Endothelial cell of umbilical vein (primary cell): ENCODE data around the gene RBM5. TPM values are rescaled to one million over a fixed set of nuclear protein-coding genes. Genes with fewer than 3 reads are reported as not detected.

Experiments used
- BruUV-seq: library from RNA; stranded (reverse); fragments of 400-500 nt; replicated peaks from 2 replicates; lab custom pipeline; 2021; lab: Mats Ljungman, UMichigan
- CTCF ChIA-PET: fragments of 300-600, 350-600 bp; sonication (Branson Sonifier 250); formaldehyde crosslinking; loops from one replicate; lab custom pipeline; 2021; ENCODE audit warnings: antibody characterized with exemption, inconsistent platforms; lab: Charles Lee
- POLR2A ChIA-PET: fragments of 300-600, 350-600 bp; sonication (Branson Sonifier 250); formaldehyde crosslinking; loops from one replicate; lab custom pipeline; 2021; ENCODE audit warnings: antibody characterized with exemption, inconsistent platforms; lab: Charles Lee
- DNase-seq: peaks from one replicate; pipeline ENCODE4 v3.0.0-alpha.2; 2011; ENCODE audit warnings: low read depth, low spot score
- FAIRE-seq: peaks from 2 replicates; lab custom pipeline; 2011; peaks lifted over from hg19 to GRCh38; lab: Jason Lieb, UNC
- H2AFZ ChIP-seq: 2 replicates; pipeline ENCODE4 v1.6.0; 2012; ENCODE audit warnings: low read depth, low read length, control low read depth, inconsistent platforms
- H3K27ac ChIP-seq: 2 replicates; pipeline ENCODE4 v1.5.1; 2011; ENCODE audit warnings: low read depth, mild to moderate bottlenecking, control low read depth, low read length, moderate library complexity; ENCODE audit not compliant: insufficient read depth
- H3K27me3 ChIP-seq, 2 experiments: 2 replicates each; pipeline versions ENCODE4 v1.6.0 to v1.6.1; 2011; ENCODE audit warnings: low read length in 2 of 2, mixed read lengths in 1 of 2; ENCODE audit not compliant: control insufficient read depth in 2 of 2, insufficient read depth in 2 of 2
- H3K36me3 ChIP-seq, 2 experiments: 2 replicates in 1 of 2; 3 replicates in 1 of 2; pipeline ENCODE4 v1.5.1; 2011; ENCODE audit warnings: low read length in 2 of 2, mild to moderate bottlenecking in 1 of 2, moderate library complexity in 1 of 2; ENCODE audit not compliant: control insufficient read depth in 2 of 2, insufficient read depth in 2 of 2; ENCODE audit errors: extremely low read depth in 1 of 2
- H3K4me1 ChIP-seq: 3 replicates; pipeline ENCODE4 v1.5.1; 2011; ENCODE audit warnings: mild to moderate bottlenecking, low read length; ENCODE audit not compliant: control insufficient read depth, insufficient read depth; ENCODE audit errors: extremely low read depth
- H3K4me2 ChIP-seq: 2 replicates; pipeline ENCODE4 v1.6.1; 2011; ENCODE audit warnings: low read length, control low read depth, mixed read lengths; ENCODE audit not compliant: insufficient read depth
- H3K4me3 ChIP-seq, 3 experiments: fragments of 200-600 bp in 1 of 3; sonication (generic), shearing (Covaris generic) in 1 of 3; replicated peaks in 1 of 3; 2 replicates each; pipeline ENCODE4 v1.5.1; 2011 to 2016; ENCODE audit warnings: control low read depth in 3 of 3, low read length in 3 of 3, mild to moderate bottlenecking in 2 of 3, inconsistent platforms in 1 of 3, low read depth in 1 of 3, moderate library complexity in 1 of 3; ENCODE audit not compliant: insufficient read depth in 1 of 3
- H3K79me2 ChIP-seq: 2 replicates; pipeline ENCODE4 v1.6.0; 2012; ENCODE audit warnings: low read length, inconsistent platforms; ENCODE audit not compliant: control insufficient read depth, insufficient read depth
- H3K9ac ChIP-seq: replicated peaks from 2 replicates; pipeline ENCODE3; 2011; ENCODE audit warnings: low read length, control low read depth; ENCODE audit not compliant: insufficient read depth; ENCODE audit errors: extremely low read depth
- H3K9me1 ChIP-seq: replicated peaks from 3 replicates; pipeline ENCODE4 v1.6.0; 2011; ENCODE audit warnings: mild to moderate bottlenecking, low read length; ENCODE audit not compliant: control insufficient read depth, insufficient read depth; ENCODE audit errors: extremely low read depth
- H3K9me3 ChIP-seq: replicated peaks from 2 replicates; pipeline ENCODE4 v1.5.1; 2012; ENCODE audit warnings: low read length, inconsistent platforms; ENCODE audit not compliant: control insufficient read depth, insufficient read depth
- H4K20me1 ChIP-seq: replicated peaks from 2 replicates; pipeline ENCODE3; 2011; ENCODE audit warnings: mild to moderate bottlenecking, low read length; ENCODE audit not compliant: control insufficient read depth, insufficient read depth; ENCODE audit errors: extremely low read depth
- CTCF ChIP-seq, 2 donors: IDR thresholded peaks; 1 replicate in 1 of 2; 2 replicates in 1 of 2; pipeline ENCODE4 v1.5.1; 2011; ENCODE audit warnings: low read length in 2 of 2, mild to moderate bottlenecking in 2 of 2, moderate library complexity in 2 of 2, control low read depth in 1 of 2, inconsistent platforms in 1 of 2, low read depth in 1 of 2; ENCODE audit not compliant: insufficient read depth in 1 of 2; ENCODE audit errors: extremely low read depth in 1 of 2
- EZH2 ChIP-seq: IDR thresholded peaks from 2 replicates; pipeline ENCODE4 v1.6.1; 2012; ENCODE audit warnings: borderline replicate concordance, low read depth, mild to moderate bottlenecking, moderate library complexity, low read length, inconsistent platforms; ENCODE audit not compliant: severe bottlenecking
- FOS ChIP-seq: IDR thresholded peaks from 2 replicates; pipeline ENCODE4 v1.6.1; 2011; ENCODE audit warnings: mild to moderate bottlenecking, low read length, moderate library complexity, borderline replicate concordance; ENCODE audit not compliant: insufficient read depth
- GATA2 ChIP-seq: IDR thresholded peaks from 2 replicates; pipeline ENCODE4 v1.7.0; 2011; ENCODE audit warnings: low read depth, mild to moderate bottlenecking, moderate library complexity, mixed read lengths, low read length; ENCODE audit not compliant: insufficient read length, insufficient read depth
- JUN ChIP-seq: IDR thresholded peaks from 2 replicates; pipeline ENCODE4 v1.6.1; 2011; ENCODE audit warnings: borderline replicate concordance, low read depth; ENCODE audit not compliant: insufficient read length, insufficient read depth
- MAX ChIP-seq: IDR thresholded peaks from 2 replicates; pipeline ENCODE4 v1.6.1; 2011; ENCODE audit not compliant: insufficient read depth, insufficient read length
- MYC ChIP-seq: IDR thresholded peaks from one replicate; pipeline ENCODE4 v1.6.1; 2011; ENCODE audit warnings: mild to moderate bottlenecking, low read depth, low read length
- POLR2A ChIP-seq: IDR thresholded peaks from 2 replicates; pipeline ENCODE4 v1.6.1; 2012; ENCODE audit warnings: low read depth, mild to moderate bottlenecking, control low read depth, low read length
- POLR2AphosphoS5 ChIP-seq: IDR thresholded peaks from 2 replicates; pipeline ENCODE4 v1.6.1; 2012; ENCODE audit warnings: low read depth, mild to moderate bottlenecking, control low read depth, low read length, moderate library complexity; ENCODE audit not compliant: insufficient read depth
- dilution Hi-C: fragments of 300-500 bp; cut with MboI; formaldehyde crosslinking; loops from one replicate; pipeline ENCODE4 v1.15.0; 2019; ENCODE audit warnings: low sequenced_read_pairs; ENCODE audit not compliant: extremely low pct_ligation_motif_present
- intact Hi-C: fragments of 100-400 bp; cut with micrococcal nuclease; formaldehyde crosslinking; loops from one replicate; pipeline ENCODE4 v1.10.0; 2022
- polyA plus RNA-seq, 4 experiments: library from polyadenylated mRNA; depleted of rRNA in 3 of 4; stranded (reverse) in 3 of 4; unstranded in 1 of 4; fragments of >200 nt; gene quantifications; 2 replicates each; pipeline versions ENCODE4 v1.2.1 to v1.2.3, GENCODE V29; 2011 to 2012; ENCODE audit warnings: missing spikeins in 1 of 4
- total RNA-seq: library from RNA; stranded (reverse); gene quantifications from 2 replicates; pipeline ENCODE4 v1.2.3, GENCODE V29; 2021

RBM5 gene
- total and polyA plus RNA-seq, 2 donors (not counting 3 experiments of a cell fraction or from before 2014, with no cell fraction given): 190 to 218 TPM

- FAIRE-seq (peak; percentile 33), DNase-seq (no peak)
- intact Hi-C loops: no loop called here
- ChIA-PET POLR2A (no interaction called here), CTCF (interaction anchor here (1.4 kb wide), 1 partner anchor 15 kb away, joined by 3 read pairs; no protein-coding TSS in a partner anchor)
- peaks cover 63 to 64% of the 10 kb centered on the region in 2 experiments for H3K36me3 ChIP-seq
- no peaks in the 10 kb centered on the region for H3K27me3 ChIP-seq
- no peak overlapping the region for H3K9ac ChIP-seq
- H3K4me1 ChIP-seq: no peaks in the 10 kb centered on the region
- no peaks in the 10 kb centered on the region for H3K9me3 ChIP-seq
- no TSS peak for BruUV-seq
- H4K20me1 ChIP-seq: peaks cover 8% of the 10 kb centered on the region
- no peak overlapping the region for H2AFZ ChIP-seq
- H3K79me2 ChIP-seq: peaks cover 16% of the 10 kb centered on the region
- H3K4me2 ChIP-seq: no peak overlapping the region
- no peaks in the 10 kb centered on the region for H3K9me1 ChIP-seq
- no peak overlapping the region for H3K4me3 ChIP-seq
- TF ChIP-seq POLR2A: no peak
- no peak for TF ChIP-seq FOS
- TF ChIP-seq MAX: no peak
- no peak for TF ChIP-seq POLR2AphosphoS5
- no peak for TF ChIP-seq CTCF (IDR thresholded peaks at IDR 0.05; ENCODE audit: extremely low read depth in 1 of 2, insufficient read depth in 1 of 2, low read depth in 1 of 2, low read length in 2 of 2)
- no peak for TF ChIP-seq JUN
- no peak for TF ChIP-seq MYC
- TF ChIP-seq GATA2: no peak
- no peak for TF ChIP-seq EZH2
- H3K27ac ChIP-seq: no peak overlapping the region
- dilution Hi-C loops: no loop called here
Observed at GRCh38 chr3:50100386-50100785, 11.7 kb downstream of the RBM5 start.
